Measurements from ENCODE around the gene DPPA3. TPM values are rescaled to one million over a fixed set of nuclear protein-coding genes. Genes with fewer than 3 reads are reported as not detected.

Gene DPPA3
- total and polyA plus RNA-seq, 9 of the 15 experiments (the other 6 are each of a cell fraction or from before 2014, with no cell fraction given) = not detected

DNA sequence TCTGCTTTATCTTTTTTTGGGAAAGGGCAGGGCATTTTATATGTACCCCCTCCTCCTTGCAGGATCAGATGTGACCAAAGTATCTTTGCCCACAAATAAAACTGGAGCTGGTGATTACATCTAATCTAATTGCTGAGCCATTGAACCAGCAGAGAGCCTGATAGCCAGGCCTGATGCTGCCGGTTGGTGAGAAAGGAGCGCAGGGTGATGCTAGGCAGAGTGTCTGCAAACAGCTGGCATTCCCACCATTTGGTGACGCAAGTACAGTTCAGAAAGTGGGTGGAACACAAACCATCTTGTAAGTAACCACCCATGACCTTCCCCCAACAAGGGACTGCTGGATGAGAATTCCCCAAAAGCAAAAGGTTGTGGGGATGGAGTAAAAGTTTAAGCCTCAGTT, 12.7 kb downstream of the DPPA3 start:
- no peaks in the 10 kb centered on the region for H3K4me1 ChIP-seq (replicated peaks in 1 of 2; ENCODE audit: control insufficient read depth in 2 of 2, insufficient read depth in 2 of 2, low read length in 2 of 2)
- H3K9ac ChIP-seq (ENCODE audit: insufficient read depth in 1 of 2, low read depth in 2 of 2, low read length in 2 of 2) = no peak overlapping the region
- POLR2A ChIA-PET = interaction anchor here (1.1 kb wide), 1 partner anchor 56 kb away, joined by 4 read pairs; no protein-coding TSS in a partner anchor
- TF ChIP-seq, protein P1, sequence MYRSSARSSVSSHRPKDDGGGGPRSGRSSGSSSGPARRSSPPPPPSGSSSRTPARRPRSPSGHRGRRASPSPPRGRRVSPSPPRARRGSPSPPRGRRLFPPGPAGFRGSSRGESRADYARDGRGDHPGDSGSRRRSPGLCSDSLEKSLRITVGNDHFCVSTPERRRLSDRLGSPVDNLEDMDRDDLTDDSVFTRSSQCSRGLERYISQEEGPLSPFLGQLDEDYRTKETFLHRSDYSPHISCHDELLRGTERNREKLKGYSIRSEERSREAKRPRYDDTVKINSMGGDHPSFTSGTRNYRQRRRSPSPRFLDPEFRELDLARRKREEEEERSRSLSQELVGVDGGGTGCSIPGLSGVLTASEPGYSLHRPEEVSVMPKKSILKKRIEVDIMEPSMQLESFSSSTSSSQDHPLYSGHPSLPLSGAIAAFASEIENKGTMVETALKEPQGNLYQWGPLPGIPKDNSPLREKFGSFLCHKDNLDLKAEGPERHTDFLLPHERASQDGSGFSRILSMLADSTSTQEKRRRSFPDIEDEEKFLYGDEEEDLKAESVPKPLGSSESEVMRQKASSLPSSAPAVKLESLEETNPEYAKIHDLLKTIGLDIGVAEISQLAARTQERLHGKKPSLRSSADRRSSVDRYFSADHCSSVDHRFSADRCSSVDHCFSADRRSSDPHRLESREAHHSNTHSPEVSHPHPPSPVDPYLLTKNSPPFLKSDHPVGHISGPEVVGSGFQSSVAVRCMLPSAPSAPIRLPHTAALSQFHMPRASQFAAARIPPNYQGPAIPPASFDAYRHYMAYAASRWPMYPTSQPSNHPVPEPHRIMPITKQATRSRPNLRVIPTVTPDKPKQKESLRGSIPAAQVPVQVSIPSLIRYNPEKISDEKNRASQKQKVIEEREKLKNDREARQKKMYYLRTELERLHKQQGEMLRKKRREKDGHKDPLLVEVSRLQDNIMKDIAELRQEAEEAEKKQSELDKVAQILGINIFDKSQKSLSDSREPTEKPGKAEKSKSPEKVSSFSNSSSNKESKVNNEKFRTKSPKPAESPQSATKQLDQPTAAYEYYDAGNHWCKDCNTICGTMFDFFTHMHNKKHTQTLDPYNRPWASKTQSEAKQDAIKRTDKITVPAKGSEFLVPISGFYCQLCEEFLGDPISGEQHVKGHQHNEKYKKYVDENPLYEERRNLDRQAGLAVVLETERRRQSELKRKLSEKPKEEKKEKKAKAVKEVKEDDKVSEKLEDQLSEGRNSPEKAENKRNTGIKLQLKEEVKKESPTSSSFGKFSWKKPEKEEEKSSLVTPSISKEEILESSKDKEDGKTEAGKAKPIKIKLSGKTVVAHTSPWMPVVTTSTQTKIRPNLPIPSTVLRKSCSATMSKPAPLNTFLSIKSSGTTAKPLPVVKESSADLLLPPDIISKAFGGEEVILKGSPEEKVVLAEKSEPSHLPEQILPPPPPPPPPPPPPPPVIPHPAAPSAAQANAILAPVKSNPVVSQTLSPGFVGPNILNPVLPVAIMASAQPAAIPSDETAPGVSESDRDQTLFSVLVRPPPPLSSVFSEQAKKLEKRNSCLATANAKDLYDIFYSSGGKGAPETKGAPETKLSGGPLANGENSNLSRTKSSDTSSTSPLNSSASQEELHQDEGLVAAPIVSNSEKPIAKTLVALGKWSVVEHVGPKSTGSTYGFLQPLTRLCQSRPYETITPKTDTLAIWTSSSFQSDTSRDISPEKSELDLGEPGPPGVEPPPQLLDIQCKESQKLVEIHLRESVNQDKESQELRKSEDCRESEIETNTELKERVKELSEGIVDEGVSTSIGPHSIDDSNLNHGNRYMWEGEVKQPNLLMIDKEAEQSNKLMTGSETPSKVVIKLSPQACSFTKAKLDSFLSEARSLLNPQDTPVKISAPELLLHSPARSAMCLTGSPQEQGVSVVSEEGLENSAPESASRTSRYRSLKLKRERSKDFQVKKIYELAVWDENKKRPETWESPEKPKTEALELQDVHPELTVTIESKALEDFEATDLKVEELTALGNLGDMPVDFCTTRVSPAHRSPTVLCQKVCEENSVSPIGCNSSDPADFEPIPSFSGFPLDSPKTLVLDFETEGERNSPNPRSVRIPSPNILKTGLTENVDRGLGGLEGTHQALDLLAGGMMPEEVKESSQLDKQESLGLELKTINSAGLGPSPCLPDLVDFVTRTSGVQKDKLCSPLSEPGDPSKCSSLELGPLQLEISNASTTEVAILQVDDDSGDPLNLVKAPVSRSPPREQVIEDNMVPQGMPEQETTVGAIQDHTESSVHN (IDR thresholded peaks at IDR 0.05; ENCODE audit: borderline replicate concordance in 1 of 2, low read depth in 1 of 2) = no peak
- TF ChIP-seq ZNF785 (CRISPR knock-in tag; IDR thresholded peaks at IDR 0.05) (no peak), RAD51 (IDR thresholded peaks at IDR 0.05; ENCODE audit: borderline replicate concordance, low read depth) (no peak), FOXM1 (IDR thresholded peaks at IDR 0.05; ENCODE audit: low read depth) (no peak), FOXM1 (CRISPR knock-in tag; IDR thresholded peaks at IDR 0.05; ENCODE audit: low read depth) (no peak), MAZ (CRISPR knock-in tag; conservative IDR thresholded peaks at IDR 0.05 in 1 of 2, IDR thresholded peaks at IDR 0.05 in 1 of 2) (no peak), ZNF717 (CRISPR knock-in tag; IDR thresholded peaks at IDR 0.05) (no peak), CBX1 (IDR thresholded peaks at IDR 0.05; ENCODE audit: low read depth) (no peak), KLF16 (IDR thresholded peaks at IDR 0.05) (no peak)
- TF ChIP-seq, protein P2, sequence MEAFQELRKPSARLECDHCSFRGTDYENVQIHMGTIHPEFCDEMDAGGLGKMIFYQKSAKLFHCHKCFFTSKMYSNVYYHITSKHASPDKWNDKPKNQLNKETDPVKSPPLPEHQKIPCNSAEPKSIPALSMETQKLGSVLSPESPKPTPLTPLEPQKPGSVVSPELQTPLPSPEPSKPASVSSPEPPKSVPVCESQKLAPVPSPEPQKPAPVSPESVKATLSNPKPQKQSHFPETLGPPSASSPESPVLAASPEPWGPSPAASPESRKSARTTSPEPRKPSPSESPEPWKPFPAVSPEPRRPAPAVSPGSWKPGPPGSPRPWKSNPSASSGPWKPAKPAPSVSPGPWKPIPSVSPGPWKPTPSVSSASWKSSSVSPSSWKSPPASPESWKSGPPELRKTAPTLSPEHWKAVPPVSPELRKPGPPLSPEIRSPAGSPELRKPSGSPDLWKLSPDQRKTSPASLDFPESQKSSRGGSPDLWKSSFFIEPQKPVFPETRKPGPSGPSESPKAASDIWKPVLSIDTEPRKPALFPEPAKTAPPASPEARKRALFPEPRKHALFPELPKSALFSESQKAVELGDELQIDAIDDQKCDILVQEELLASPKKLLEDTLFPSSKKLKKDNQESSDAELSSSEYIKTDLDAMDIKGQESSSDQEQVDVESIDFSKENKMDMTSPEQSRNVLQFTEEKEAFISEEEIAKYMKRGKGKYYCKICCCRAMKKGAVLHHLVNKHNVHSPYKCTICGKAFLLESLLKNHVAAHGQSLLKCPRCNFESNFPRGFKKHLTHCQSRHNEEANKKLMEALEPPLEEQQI (IDR thresholded peaks at IDR 0.05) = no peak
- DNase-seq (ENCODE audit: extremely low read depth in 1 of 4, low spot score in 3 of 4) (no peak), FAIRE-seq (no peak), ATAC-seq (no peak)
- WGBS (ENCODE audit: insufficient coverage, low coverage, missing lambda C conversion rate) = 12% methylated on average over 3 of the region's 3 CpGs
- CTCF ChIA-PET (ENCODE audit: low intra/inter-chr PET ratio) = no interaction called here
- no peak overlapping the region for H3K4me2 ChIP-seq (ENCODE audit: insufficient read depth, low read length)
- no peaks in the 10 kb centered on the region for H4K20me1 ChIP-seq (replicated peaks; ENCODE audit: control insufficient read depth, insufficient read depth, low read length)
- no peaks in the 10 kb centered on the region for H3K9me3 ChIP-seq (replicated peaks; ENCODE audit: control insufficient read depth, insufficient read depth, low read depth, low read length)
- in situ Hi-C loops (cut with MboI) (loop anchor here (10.0 kb wide), 1 partner anchor 81 kb away; no protein-coding TSS in a partner anchor), intact Hi-C loops (cut with micrococcal nuclease) (no loop called here)
- H3K27me3 ChIP-seq (ENCODE audit: control insufficient read depth in 2 of 2, insufficient read depth in 2 of 2, low read length in 2 of 2) = peaks cover 0 to 4% of the 10 kb centered on the region in 2 experiments; a peak in 2 of 5 replicates
- BruUV-seq (replicated peaks) = no TSS peak
- no peak overlapping the region for H3K27ac ChIP-seq (ENCODE audit: extremely low read depth, low read depth, low read length)
- no peaks in the 10 kb centered on the region for H3K36me3 ChIP-seq (ENCODE audit: control insufficient read depth, insufficient read depth, low read length)
- no peak overlapping the region for H2AFZ ChIP-seq (ENCODE audit: low read depth, low read length)
- no peaks in the 10 kb centered on the region for H3K9me1 ChIP-seq (ENCODE audit: control insufficient read depth, insufficient read depth, low read length)
- no peak overlapping the region for H3K4me3 ChIP-seq
- no peaks in the 10 kb centered on the region for H3K79me2 ChIP-seq (ENCODE audit: control insufficient read depth, insufficient read depth, low read length)

All from K562 (cell line).